Progenitor cell of endocrine pancreas (in vitro differentiated cells): ENCODE data around the gene TRAFD1. TPM values are rescaled to one million over a fixed set of nuclear protein-coding genes. Genes with fewer than 3 reads are reported as not detected.

ENCODE experiments used
- DNase-seq: peaks from one replicate; pipeline ENCODE4 v3.0.0; 2021; ENCODE audit warnings: low spot score; ENCODE audit not compliant: unreplicated experiment
- H3K27ac Mint-ChIP-seq: 2 replicates; pipeline ENCODE4 v1.8.0; 2021; ENCODE audit warnings: mild to moderate bottlenecking, moderate library complexity, mixed read lengths
- H3K27me3 Mint-ChIP-seq: 2 replicates; pipeline ENCODE4 v1.8.0; 2021; ENCODE audit warnings: mixed read lengths
- H3K36me3 Mint-ChIP-seq: 2 replicates; pipeline ENCODE4 v1.8.0; 2022; ENCODE audit warnings: mixed read lengths; ENCODE audit not compliant: insufficient read depth
- H3K4me1 Mint-ChIP-seq: 2 replicates; pipeline ENCODE4 v1.8.0; 2021; ENCODE audit warnings: low read depth, mixed read lengths
- H3K4me3 Mint-ChIP-seq: 2 replicates; pipeline ENCODE4 v1.8.0; 2021; ENCODE audit warnings: low read depth, mild to moderate bottlenecking, moderate library complexity, mixed read lengths
- H3K9me3 Mint-ChIP-seq: 2 replicates; pipeline ENCODE4 v1.8.0; 2021; ENCODE audit warnings: low read depth, mixed read lengths
- total RNA-seq: library from RNA; stranded (reverse); gene quantifications from 2 replicates; pipeline ENCODE4 v1.2.1, GENCODE V29; 2021
- TF ChIP-seq, protein P1 (sequence below): fragments of 200-600 bp; sonication (generic); IDR thresholded peaks from one replicate; pipeline ENCODE4 v1.5.0; 2021; ENCODE audit warnings: antibody characterized with exemption, mild to moderate bottlenecking; ENCODE audit not compliant: unreplicated experiment

Gene TRAFD1
- total RNA-seq, 1 donor from 2014 or later: 34.7 TPM

DNA sequence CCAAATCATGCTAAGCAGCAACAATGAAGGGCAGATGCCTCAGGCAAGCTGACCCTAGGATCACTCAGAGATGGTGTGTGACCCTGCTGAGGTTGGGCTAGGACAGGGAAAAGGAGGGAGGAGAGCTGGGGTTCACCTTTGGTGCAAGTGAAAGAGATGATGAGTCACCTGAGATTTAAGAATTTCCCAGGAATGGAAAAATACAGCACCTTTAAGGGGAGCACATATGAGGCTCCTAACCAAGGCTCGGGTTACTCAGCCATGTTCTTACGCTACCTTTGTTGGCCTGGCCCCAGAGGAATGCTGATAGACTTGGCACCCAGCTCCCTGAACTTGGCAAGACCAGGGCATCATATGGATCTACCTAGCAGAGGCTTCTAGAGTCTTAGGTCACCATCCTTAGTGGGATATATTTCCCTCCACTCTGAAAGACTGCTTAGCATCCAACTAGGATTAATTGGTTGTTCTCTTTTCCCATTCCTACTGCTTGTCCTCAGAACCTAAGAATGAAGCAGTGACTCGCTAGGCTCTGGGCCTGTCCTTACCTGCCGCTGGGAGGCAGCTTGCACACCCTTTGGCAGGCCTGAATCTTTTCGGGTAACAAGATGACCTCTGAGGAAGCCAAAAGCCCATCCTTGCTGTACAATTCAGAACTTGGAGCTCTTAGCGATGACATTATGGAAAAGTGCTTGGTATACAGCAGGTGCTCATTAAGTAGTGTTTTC lies 12.8 kb upstream of the TRAFD1 start:
- no peak overlapping the region for H3K4me3 Mint-ChIP-seq
- H3K27me3 Mint-ChIP-seq: no peaks in the 10 kb centered on the region
- peaks cover 25% of the 10 kb centered on the region for H3K4me1 Mint-ChIP-seq
- H3K27ac Mint-ChIP-seq: no peak overlapping the region
- H3K9me3 Mint-ChIP-seq: no peaks in the 10 kb centered on the region
- no peak for DNase-seq
- TF ChIP-seq, protein P1, sequence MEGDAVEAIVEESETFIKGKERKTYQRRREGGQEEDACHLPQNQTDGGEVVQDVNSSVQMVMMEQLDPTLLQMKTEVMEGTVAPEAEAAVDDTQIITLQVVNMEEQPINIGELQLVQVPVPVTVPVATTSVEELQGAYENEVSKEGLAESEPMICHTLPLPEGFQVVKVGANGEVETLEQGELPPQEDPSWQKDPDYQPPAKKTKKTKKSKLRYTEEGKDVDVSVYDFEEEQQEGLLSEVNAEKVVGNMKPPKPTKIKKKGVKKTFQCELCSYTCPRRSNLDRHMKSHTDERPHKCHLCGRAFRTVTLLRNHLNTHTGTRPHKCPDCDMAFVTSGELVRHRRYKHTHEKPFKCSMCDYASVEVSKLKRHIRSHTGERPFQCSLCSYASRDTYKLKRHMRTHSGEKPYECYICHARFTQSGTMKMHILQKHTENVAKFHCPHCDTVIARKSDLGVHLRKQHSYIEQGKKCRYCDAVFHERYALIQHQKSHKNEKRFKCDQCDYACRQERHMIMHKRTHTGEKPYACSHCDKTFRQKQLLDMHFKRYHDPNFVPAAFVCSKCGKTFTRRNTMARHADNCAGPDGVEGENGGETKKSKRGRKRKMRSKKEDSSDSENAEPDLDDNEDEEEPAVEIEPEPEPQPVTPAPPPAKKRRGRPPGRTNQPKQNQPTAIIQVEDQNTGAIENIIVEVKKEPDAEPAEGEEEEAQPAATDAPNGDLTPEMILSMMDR: no peak
- no peaks in the 10 kb centered on the region for H3K36me3 Mint-ChIP-seq

DNA sequence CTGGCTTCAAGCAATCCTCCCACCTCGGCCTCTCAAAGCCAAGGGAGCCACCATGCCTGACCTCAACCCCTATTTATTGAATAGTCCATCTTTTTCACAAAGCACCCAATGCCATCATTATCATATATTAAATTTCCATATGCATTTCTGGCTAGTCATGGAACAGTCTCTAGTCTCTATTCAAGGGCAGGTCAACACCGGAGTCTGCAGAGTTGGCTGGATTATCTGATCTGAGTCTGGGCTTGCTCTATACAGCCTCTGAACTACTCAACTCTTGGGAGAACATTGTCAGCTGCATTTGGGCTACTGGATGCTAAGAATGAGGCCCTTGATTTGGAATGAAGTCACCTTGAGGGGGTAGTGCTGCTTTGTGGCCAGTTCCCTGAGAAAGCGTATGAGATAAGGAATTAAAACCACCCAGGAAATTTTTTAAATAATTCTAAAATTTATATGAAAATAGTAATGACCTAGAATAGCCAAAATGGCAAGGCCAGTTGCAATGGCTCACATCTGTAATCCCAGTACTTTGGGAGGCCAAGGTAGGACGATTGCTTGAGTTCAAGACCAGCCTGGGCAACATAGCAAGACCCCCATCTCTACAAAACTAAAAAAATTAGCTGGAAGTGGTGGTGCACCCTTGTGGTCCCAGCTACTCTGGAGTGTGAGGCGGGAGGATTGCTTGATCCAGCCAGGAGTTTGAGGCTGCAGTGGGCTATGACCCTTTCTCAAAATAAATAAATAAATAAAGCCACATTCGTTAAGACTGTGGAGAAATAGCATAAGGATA lies 9.9 kb upstream of the TRAFD1 start:
- Mint-ChIP-seq H3K36me3 (no peaks in the 10 kb centered on the region), H3K27ac (peak overlapping the region; percentile 67), H3K27me3 (no peaks in the 10 kb centered on the region), H3K4me1 (peaks cover 13% of the 10 kb centered on the region), H3K4me3 (no peak overlapping the region), H3K9me3 (no peaks in the 10 kb centered on the region)
- TF ChIP-seq, protein P1: no peak
- DNase-seq: no peak

DNA sequence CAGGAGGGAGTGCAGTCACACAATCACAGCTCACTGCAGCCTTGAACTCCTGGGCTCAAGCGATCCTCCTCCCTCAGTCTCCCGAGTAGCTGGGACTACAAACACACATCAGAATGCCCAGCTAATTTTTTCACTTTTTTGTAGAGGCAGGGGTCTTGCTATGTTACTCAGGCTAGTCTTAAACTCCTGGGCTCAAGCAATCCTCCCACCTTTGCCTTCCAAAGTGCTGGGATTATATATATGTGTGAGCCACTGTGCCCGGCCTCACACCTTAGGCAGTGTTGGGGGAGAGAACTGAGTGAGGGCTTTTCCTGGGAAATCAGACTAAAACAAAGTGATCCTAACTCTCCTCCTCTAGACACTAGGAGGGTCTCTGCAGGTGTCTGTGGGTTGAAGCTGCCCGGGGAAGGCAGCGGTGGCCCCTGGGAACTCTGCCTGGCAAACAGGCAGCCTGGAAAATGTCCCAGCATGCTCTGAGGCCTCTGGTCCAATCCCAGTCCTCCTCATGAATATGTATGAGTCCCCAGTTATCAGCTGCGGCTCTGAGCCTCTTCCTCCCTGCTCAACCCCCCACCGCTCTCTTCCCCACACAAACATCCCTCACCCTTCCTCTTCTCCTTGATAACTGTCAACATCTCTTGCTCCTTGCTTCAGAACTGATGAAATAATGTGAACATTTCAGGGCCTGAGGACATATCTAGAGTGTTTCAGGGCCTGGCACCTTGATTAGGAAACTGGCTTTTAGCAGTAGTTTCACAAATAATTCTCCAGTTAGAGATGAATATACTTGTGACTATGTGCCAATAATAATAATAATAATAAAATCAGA lies 8.9 kb upstream of the TRAFD1 start:
- Mint-ChIP-seq H3K27ac (peak overlapping the region; percentile 69), H3K27me3 (no peaks in the 10 kb centered on the region), H3K4me3 (peak overlapping the region; percentile 52), H3K36me3 (no peaks in the 10 kb centered on the region), H3K9me3 (no peaks in the 10 kb centered on the region), H3K4me1 (peaks cover 11% of the 10 kb centered on the region)
- TF ChIP-seq, protein P1: no peak
- DNase-seq: peak; percentile 34

DNA sequence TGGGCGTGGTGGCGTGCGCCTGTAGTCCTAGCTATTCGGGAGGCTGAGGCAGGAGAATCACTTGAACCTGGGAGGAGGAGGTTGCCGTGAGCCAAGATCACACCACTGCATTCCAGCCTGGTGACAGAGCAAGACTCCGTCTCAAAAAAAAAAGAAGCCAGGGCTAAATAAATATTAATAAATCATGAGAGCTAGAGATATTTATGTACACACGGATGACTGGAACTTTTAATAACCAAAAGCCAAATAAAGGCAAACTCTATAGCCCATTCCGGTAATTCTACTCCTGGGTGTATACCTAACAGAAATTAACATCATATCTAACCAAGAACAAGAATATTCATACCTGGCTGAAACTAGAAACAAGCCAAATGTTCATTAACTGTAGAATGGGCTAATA lies 7.7 kb upstream of the TRAFD1 start:
- no peaks in the 10 kb centered on the region for H3K36me3 Mint-ChIP-seq
- TF ChIP-seq, protein P1: no peak
- H3K4me1 Mint-ChIP-seq: peaks cover 11% of the 10 kb centered on the region
- no peaks in the 10 kb centered on the region for H3K9me3 Mint-ChIP-seq
- H3K27me3 Mint-ChIP-seq: no peaks in the 10 kb centered on the region
- no peak overlapping the region for H3K4me3 Mint-ChIP-seq
- DNase-seq: no peak
- H3K27ac Mint-ChIP-seq: no peak overlapping the region
